Vagina (tissue), 2 donors: ENCODE data around the gene TNFRSF6B.

ENCODE experiments used
- POLR2A ChIP-seq, 2 donors: fragments of 450-650 bp; IDR thresholded peaks; one replicate each; pipeline ENCODE4 v1.6.1; 2017; ENCODE audit warnings: antibody characterized with exemption in 2 of 2, mild to moderate bottlenecking in 2 of 2, moderate library complexity in 2 of 2
- TF ChIP-seq, protein P1 (sequence below), 3 experiments: fragments of 450-650 bp in 2 of 3; fragments of 200-600 bp in 1 of 3; sonication (generic) in 1 of 3; IDR thresholded peaks; one replicate each; pipeline ENCODE4 v1.5.1; 2017 to 2019; ENCODE audit warnings: antibody characterized with exemption in 3 of 3, mild to moderate bottlenecking in 2 of 3, moderate library complexity in 2 of 3

DNA sequence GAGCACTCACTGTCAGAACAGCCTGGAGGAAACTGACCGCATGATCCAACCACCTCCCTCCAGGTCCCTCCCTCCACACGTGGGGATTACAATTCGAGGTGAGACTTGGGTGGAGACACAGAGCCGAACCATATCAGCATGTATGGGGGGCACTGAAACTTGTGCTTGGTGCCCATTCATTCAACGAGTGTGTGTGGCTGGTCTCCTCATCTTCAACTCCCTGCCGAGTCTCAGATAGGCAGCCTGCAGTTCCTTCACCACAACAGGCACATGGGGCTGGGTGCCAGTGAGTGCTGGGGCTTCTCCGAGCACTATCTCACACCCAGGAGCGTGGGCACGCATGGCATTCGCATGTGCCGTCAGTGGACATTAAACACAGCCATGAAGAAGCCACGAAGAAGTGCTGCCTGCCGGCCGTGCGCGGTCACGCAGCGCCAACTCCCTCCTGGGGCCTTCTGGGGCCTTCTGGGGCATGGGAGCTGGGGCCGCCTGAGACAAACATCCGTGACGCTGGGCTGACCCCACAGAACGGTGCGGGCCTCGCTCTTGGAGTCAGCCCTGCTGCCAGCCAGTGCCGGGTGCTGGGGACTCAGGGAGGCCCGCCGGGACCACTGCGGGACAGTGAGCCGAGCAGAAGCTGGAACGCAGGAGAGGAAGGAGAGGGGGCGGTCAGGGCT is 39.1 kb upstream of the TNFRSF6B start:
- TF ChIP-seq, protein P1, sequence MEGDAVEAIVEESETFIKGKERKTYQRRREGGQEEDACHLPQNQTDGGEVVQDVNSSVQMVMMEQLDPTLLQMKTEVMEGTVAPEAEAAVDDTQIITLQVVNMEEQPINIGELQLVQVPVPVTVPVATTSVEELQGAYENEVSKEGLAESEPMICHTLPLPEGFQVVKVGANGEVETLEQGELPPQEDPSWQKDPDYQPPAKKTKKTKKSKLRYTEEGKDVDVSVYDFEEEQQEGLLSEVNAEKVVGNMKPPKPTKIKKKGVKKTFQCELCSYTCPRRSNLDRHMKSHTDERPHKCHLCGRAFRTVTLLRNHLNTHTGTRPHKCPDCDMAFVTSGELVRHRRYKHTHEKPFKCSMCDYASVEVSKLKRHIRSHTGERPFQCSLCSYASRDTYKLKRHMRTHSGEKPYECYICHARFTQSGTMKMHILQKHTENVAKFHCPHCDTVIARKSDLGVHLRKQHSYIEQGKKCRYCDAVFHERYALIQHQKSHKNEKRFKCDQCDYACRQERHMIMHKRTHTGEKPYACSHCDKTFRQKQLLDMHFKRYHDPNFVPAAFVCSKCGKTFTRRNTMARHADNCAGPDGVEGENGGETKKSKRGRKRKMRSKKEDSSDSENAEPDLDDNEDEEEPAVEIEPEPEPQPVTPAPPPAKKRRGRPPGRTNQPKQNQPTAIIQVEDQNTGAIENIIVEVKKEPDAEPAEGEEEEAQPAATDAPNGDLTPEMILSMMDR (IDR thresholded peaks at IDR 0.05): no peak
- TF ChIP-seq POLR2A (IDR thresholded peaks at IDR 0.05): no peak
